WI38 (cell line): ENCODE data around the gene GATA6.
"Not testable (repeated sequence)": the region's sequence is repeated elsewhere in the genome, so short reads cannot be mapped to it uniquely, and the experiment has no call there.

Experiments
- H3K4me3 ChIP-seq: 2 replicates; pipeline ENCODE4 v1.5.1; 2011; ENCODE audit warnings: low read depth, mild to moderate bottlenecking, control low read depth, low read length
- CTCF ChIP-seq: IDR thresholded peaks from 2 replicates; pipeline ENCODE4 v1.5.1; 2012; ENCODE audit warnings: low read depth, mild to moderate bottlenecking, control low read depth, low read length

The GATA6 gene

GRCh38 chr18:22219568-22220355, 50.4 kb downstream of the GATA6 start:
- no peak for TF ChIP-seq CTCF
- H3K4me3 ChIP-seq: no peak overlapping the region

DNA sequence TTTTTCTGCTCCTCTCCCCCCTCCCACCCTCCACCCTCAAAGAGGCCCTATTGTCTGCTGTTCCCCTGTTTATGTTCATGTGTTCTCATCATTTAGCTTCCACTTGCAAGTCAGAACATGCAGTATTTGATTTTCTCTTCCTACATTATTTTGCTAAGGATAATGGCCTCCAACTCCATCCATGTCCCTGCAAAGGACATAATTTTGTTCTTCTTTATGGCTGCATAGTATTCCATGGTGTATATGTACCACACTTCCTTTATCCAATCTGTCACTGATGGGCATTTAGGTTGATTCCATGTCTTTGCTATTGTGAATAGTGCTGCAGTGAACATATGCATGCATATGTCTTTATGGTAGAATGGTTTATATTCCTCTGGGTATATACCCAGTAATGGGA, 51.2 kb downstream of the GATA6 start:
- H3K4me3 ChIP-seq: not testable (repeated sequence)

DNA sequence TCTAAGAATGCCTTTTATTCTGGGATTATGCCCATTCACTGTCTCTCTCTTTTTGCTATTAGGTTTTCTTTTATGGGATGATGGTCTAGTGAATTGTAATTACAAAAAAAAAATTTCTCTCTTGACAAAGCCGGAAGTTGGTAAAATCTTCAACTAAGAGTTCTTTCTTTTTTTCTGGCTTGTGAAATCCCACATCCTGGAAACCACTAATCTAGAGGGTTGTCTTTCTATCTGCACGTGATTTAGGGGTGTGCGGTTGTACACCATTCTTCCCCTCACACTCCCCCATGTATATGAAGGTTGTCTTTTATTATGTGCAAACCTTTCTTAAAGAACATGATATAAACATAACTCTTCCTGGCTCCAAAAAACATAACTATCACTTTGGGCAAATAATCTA, 52.0 kb downstream of the GATA6 start:
- no peak for TF ChIP-seq CTCF
- H3K4me3 ChIP-seq: no peak overlapping the region

- H3K4me3 ChIP-seq: no peak overlapping the region
- no peak for TF ChIP-seq CTCF
Measured at GRCh38 chr18:22223254-22223964, 54.0 kb downstream of the GATA6 start.

- no peak for TF ChIP-seq CTCF
- no peak overlapping the region for H3K4me3 ChIP-seq
Measured at GRCh38 chr18:22223965-22224322, 54.6 kb downstream of the GATA6 start.

DNA sequence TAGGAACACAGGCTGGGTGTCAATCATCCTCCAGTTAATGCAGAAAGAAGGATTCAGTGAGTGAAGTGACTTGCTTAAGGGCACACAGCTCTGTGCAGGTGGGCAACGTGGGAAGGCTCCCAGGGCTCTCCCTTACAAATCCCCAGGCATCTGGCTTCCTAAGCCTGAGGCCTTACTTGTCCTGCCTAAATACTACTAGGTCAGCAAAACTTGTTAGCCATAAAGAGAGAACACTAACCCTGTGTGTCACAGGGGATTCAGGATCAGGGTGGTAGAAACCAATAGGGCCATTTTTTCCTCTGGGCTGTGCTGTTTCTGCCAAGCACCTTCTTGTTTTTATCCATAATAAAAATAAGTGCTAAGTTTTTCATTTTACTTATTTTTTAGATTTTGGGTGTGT, 55.0 kb downstream of the GATA6 start:
- no peak overlapping the region for H3K4me3 ChIP-seq
- TF ChIP-seq CTCF: no peak

DNA sequence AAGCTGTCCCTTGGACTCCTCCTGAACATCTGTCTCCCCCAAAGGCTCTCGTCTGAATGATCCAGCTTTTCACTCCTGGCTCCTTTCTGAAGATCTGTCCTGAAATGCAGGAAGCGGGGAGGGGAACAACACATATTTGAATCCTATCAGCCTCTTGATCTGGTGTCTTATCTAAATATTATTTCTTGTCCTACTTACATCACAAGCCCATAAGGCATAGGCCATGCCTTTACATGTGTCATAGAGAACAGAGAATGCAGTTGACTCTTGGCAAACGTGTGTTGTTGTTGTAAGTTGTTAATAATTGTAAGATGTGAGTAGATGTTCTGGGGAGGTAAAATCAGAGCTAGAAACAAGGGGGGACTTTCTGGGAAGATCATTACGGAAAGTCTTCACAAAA, 57.4 kb downstream of the GATA6 start:
- H3K4me3 ChIP-seq: no peak overlapping the region
- TF ChIP-seq CTCF: no peak
